ENCODE measurements around the gene TBC1D3I.
"Not testable (repeated sequence)": the region's sequence is repeated elsewhere in the genome, so short reads cannot be mapped to it uniquely, and the experiment has no call there.

- TF ChIP-seq CTCF (IDR thresholded peaks at IDR 0.05; ENCODE audit: low read depth, low read length, poor library complexity, severe bottlenecking); EZH2phosphoT487 (IDR thresholded peaks at IDR 0.05; ENCODE audit: borderline replicate concordance, low read length): not testable (repeated sequence)
Observed at GRCh38 chr17:36211484-36212271, 52.7 kb downstream of the TBC1D3I start.
